Measurements from ENCODE around the gene FAM241B.
A peak's percentile ranks its signal among the peaks of the same experiment; 100 is the strongest.

The FAM241B gene

DNA sequence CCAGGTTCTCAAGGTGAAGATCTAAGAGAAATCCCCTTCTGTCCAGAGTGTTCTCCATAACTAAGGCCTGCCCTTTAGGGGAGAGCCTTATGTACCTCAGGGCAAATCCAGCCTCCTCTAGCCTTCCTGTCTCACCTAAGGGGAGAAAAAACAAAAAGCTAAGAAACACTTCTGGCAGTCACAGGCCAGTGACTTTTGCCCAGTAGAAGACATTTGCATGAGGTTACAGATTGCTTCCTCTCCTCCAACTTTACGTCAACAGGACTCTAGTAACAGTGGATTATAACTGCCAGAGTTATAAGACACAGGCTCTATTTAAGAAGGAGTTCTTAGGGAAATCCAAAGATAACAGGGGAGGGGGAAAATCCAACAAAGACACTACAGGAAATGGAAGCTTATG, 15.9 kb upstream of the FAM241B start:
- no peak overlapping the region for H3K27ac ChIP-seq (ENCODE audit: low read length, poor library complexity, severe bottlenecking)
- H3K36me3 ChIP-seq (ENCODE audit: control insufficient read depth in 1 of 2, insufficient read depth in 2 of 2, low read depth in 1 of 2, low read length in 2 of 2), result no peaks in the 10 kb centered on the region
- no CpG with 5 or more reads among the region's 1 CpG for WGBS
- H3K9ac ChIP-seq (ENCODE audit: low read length), result no peak overlapping the region
- H4K91ac ChIP-seq (ENCODE audit: low read length), result no peak overlapping the region
- no peaks in the 10 kb centered on the region for H3K4me1 ChIP-seq (ENCODE audit: control insufficient read depth, insufficient read depth, low read depth, low read length)
- H3K79me1 ChIP-seq (replicated peaks; ENCODE audit: low read length, poor library complexity, severe bottlenecking), result no peaks in the 10 kb centered on the region
- H3K9me3 ChIP-seq (ENCODE audit: control insufficient read depth, low read length), result peaks cover 32% of the 10 kb centered on the region
- no peak overlapping the region for H2BK5ac ChIP-seq (ENCODE audit: low read depth, low read length, poor library complexity, severe bottlenecking)
- H3K23ac ChIP-seq (ENCODE audit: low read length in 2 of 2), result no peak overlapping the region
- H2BK120ac ChIP-seq (ENCODE audit: low read depth, low read length), result no peak overlapping the region
- H3K4ac ChIP-seq (ENCODE audit: low read depth in 1 of 2, low read length in 2 of 2), result no peak overlapping the region
- no peak overlapping the region for H3K4me3 ChIP-seq (ENCODE audit: insufficient read depth in 1 of 2, low read depth in 1 of 2, low read length in 2 of 2)
- no peak overlapping the region for H4K8ac ChIP-seq (ENCODE audit: low read length)
- DNase-seq, result no peak
- no peak overlapping the region for H3K18ac ChIP-seq (ENCODE audit: low read depth in 1 of 2, low read length in 2 of 2)
- H2AFZ ChIP-seq (ENCODE audit: low read depth, low read length), result no peak overlapping the region
- no peak overlapping the region for H2BK15ac ChIP-seq (ENCODE audit: low read depth, poor library complexity, severe bottlenecking)
- no peak overlapping the region for H3K14ac ChIP-seq (ENCODE audit: low read length in 2 of 2)
- no peak overlapping the region for H3K4me2 ChIP-seq (ENCODE audit: low read length, poor library complexity, severe bottlenecking)
- H2BK12ac ChIP-seq (ENCODE audit: low read length in 2 of 2), result no peak overlapping the region
- H2AK5ac ChIP-seq (ENCODE audit: low read length, severe bottlenecking), result no peak overlapping the region
- H3K27me3 ChIP-seq (ENCODE audit: control insufficient read depth in 1 of 2, insufficient read depth in 1 of 2, low read length in 2 of 2), result peaks cover 40 to 42% of the 10 kb centered on the region in 2 experiments

DNA sequence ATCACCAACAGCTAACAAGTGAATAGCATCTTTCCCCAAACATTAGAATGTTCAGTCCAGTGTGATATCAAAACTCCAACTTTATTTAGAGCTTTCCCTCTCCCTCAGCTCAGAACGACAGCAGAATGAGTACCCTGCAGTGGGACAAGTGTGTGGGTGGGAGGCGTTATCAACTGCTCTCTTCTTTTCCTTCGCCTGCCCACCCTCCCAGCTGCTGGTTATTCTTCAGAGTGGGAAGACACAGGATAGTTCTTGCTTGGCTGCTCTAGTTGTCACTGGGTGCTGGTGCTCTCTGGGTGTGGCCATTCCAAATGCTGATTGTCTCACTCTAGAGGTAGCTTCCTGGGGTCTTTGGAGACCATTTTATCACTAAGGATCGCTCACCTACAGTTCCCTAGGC, 13.7 kb upstream of the FAM241B start:
- Histone ChIP-seq H3K23ac (ENCODE audit: low read length in 2 of 2) (no peak overlapping the region), H2BK12ac (ENCODE audit: low read length in 2 of 2) (no peak overlapping the region), H3K79me1 (replicated peaks; ENCODE audit: low read length, poor library complexity, severe bottlenecking) (no peaks in the 10 kb centered on the region), H3K4me1 (ENCODE audit: control insufficient read depth, insufficient read depth, low read depth, low read length) (no peaks in the 10 kb centered on the region), H3K4me3 (ENCODE audit: insufficient read depth in 1 of 2, low read depth in 1 of 2, low read length in 2 of 2) (no peak overlapping the region), H2BK120ac (ENCODE audit: low read depth, low read length) (no peak overlapping the region), H4K91ac (ENCODE audit: low read length) (no peak overlapping the region), H2AK5ac (ENCODE audit: low read length, severe bottlenecking) (no peak overlapping the region), H3K4me2 (ENCODE audit: low read length, poor library complexity, severe bottlenecking) (no peak overlapping the region), H3K14ac (ENCODE audit: low read length in 2 of 2) (no peak overlapping the region), H3K36me3 (ENCODE audit: control insufficient read depth in 1 of 2, insufficient read depth in 2 of 2, low read depth in 1 of 2, low read length in 2 of 2) (no peaks in the 10 kb centered on the region), H2AFZ (ENCODE audit: low read depth, low read length) (no peak overlapping the region), H2BK5ac (ENCODE audit: low read depth, low read length, poor library complexity, severe bottlenecking) (no peak overlapping the region), H3K4ac (ENCODE audit: low read depth in 1 of 2, low read length in 2 of 2) (no peak overlapping the region), H3K9ac (ENCODE audit: low read length) (no peak overlapping the region), H3K27me3 (ENCODE audit: control insufficient read depth in 1 of 2, insufficient read depth in 1 of 2, low read length in 2 of 2) (peaks cover 61 to 64% of the 10 kb centered on the region in 2 experiments), H3K27ac (ENCODE audit: low read length, poor library complexity, severe bottlenecking) (no peak overlapping the region), H4K8ac (ENCODE audit: low read length) (no peak overlapping the region), H3K9me3 (ENCODE audit: control insufficient read depth, low read length) (peaks cover 10% of the 10 kb centered on the region), H2BK15ac (ENCODE audit: low read depth, poor library complexity, severe bottlenecking) (no peak overlapping the region), H3K18ac (ENCODE audit: low read depth in 1 of 2, low read length in 2 of 2) (no peak overlapping the region)
- WGBS, result 87% methylated on average over 2 of the region's 4 CpGs
- DNase-seq, result no peak

DNA sequence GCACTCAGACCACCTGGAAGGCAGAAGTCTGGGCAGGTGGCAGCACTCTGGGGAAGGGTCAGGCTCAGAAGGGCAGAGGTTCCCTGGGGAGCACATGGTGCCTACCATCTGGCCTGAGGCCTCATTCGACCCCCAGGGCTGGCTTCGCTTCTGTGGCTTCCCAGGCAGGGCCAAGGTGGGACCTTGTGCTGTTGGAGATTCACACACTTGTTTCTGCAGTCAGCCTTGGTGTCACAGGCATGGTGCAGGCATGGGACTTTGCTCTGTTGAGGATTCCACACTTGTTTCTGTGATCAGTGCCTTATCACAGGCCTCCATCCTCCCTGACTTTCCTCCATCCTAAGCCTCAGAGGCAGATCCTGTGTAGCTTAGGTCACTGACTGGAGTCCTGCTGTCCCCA, 11.3 kb upstream of the FAM241B start:
- H2AK5ac ChIP-seq (ENCODE audit: low read length, severe bottlenecking), result no peak overlapping the region
- DNase-seq, result no peak
- H4K91ac ChIP-seq (ENCODE audit: low read length), result no peak overlapping the region
- H3K27ac ChIP-seq (ENCODE audit: low read length, poor library complexity, severe bottlenecking), result no peak overlapping the region
- H3K79me1 ChIP-seq (replicated peaks; ENCODE audit: low read length, poor library complexity, severe bottlenecking), result no peaks in the 10 kb centered on the region
- H2AFZ ChIP-seq (ENCODE audit: low read depth, low read length), result no peak overlapping the region
- no peak overlapping the region for H2BK12ac ChIP-seq (ENCODE audit: low read length in 2 of 2)
- H2BK5ac ChIP-seq (ENCODE audit: low read depth, low read length, poor library complexity, severe bottlenecking), result no peak overlapping the region
- H3K4me2 ChIP-seq (ENCODE audit: low read length, poor library complexity, severe bottlenecking), result no peak overlapping the region
- H3K9me3 ChIP-seq (ENCODE audit: control insufficient read depth, low read length), result peaks cover 23% of the 10 kb centered on the region
- H3K9ac ChIP-seq (ENCODE audit: low read length), result no peak overlapping the region
- H3K4ac ChIP-seq (ENCODE audit: low read depth in 1 of 2, low read length in 2 of 2), result no peak overlapping the region
- H3K23ac ChIP-seq (ENCODE audit: low read length in 2 of 2), result no peak overlapping the region
- H4K8ac ChIP-seq (ENCODE audit: low read length), result no peak overlapping the region
- no peak overlapping the region for H2BK15ac ChIP-seq (ENCODE audit: low read depth, poor library complexity, severe bottlenecking)
- no peak overlapping the region for H3K18ac ChIP-seq (ENCODE audit: low read depth in 1 of 2, low read length in 2 of 2)
- no peak overlapping the region for H3K4me3 ChIP-seq (ENCODE audit: insufficient read depth in 1 of 2, low read depth in 1 of 2, low read length in 2 of 2)
- 60% methylated on average over 2 of the region's 2 CpGs for WGBS
- no peaks in the 10 kb centered on the region for H3K36me3 ChIP-seq (ENCODE audit: control insufficient read depth in 1 of 2, insufficient read depth in 2 of 2, low read depth in 1 of 2, low read length in 2 of 2)
- H3K27me3 ChIP-seq (ENCODE audit: control insufficient read depth in 1 of 2, insufficient read depth in 1 of 2, low read length in 2 of 2), result peaks cover 61 to 62% of the 10 kb centered on the region in 2 experiments
- no peak overlapping the region for H2BK120ac ChIP-seq (ENCODE audit: low read depth, low read length)
- no peaks in the 10 kb centered on the region for H3K4me1 ChIP-seq (ENCODE audit: control insufficient read depth, insufficient read depth, low read depth, low read length)
- H3K14ac ChIP-seq (ENCODE audit: low read length in 2 of 2), result peak overlapping the region in 1 of 2 experiments; percentile 62

DNA sequence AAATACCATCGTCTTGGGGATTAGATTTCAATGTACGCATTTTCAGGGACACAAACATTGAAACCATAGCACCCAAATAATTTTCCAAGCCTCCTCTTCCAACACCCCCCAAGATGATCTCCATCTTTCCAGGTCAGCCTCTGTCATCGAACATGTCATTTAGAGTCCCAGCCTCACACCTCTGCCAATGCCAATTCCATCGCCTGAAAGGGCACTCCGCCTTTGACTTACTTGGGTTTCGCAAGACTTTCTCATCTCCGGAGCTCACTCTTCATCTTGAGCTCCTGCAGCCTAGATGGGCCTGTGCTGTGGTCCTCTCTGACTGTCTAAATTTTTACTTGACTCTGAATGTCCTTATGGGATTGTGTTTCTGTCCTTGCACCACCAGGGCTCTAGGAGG, 10.4 kb upstream of the FAM241B start:
- H3K27me3 ChIP-seq (ENCODE audit: control insufficient read depth in 1 of 2, insufficient read depth in 1 of 2, low read length in 2 of 2), result peaks cover 53 to 57% of the 10 kb centered on the region in 2 experiments
- H2BK15ac ChIP-seq (ENCODE audit: low read depth, poor library complexity, severe bottlenecking), result no peak overlapping the region
- no peaks in the 10 kb centered on the region for H3K79me1 ChIP-seq (replicated peaks; ENCODE audit: low read length, poor library complexity, severe bottlenecking)
- no peak overlapping the region for H2AFZ ChIP-seq (ENCODE audit: low read depth, low read length)
- H3K9ac ChIP-seq (ENCODE audit: low read length), result no peak overlapping the region
- no peak for DNase-seq
- H2BK12ac ChIP-seq (ENCODE audit: low read length in 2 of 2), result no peak overlapping the region
- no peak overlapping the region for H4K8ac ChIP-seq (ENCODE audit: low read length)
- H3K23ac ChIP-seq (ENCODE audit: low read length in 2 of 2), result no peak overlapping the region
- 81% methylated on average over 7 of the region's 7 CpGs for WGBS
- no peak overlapping the region for H3K4me3 ChIP-seq (ENCODE audit: insufficient read depth in 1 of 2, low read depth in 1 of 2, low read length in 2 of 2)
- H3K27ac ChIP-seq (ENCODE audit: low read length, poor library complexity, severe bottlenecking), result no peak overlapping the region
- no peak overlapping the region for H2BK5ac ChIP-seq (ENCODE audit: low read depth, low read length, poor library complexity, severe bottlenecking)
- H4K91ac ChIP-seq (ENCODE audit: low read length), result no peak overlapping the region
- H3K18ac ChIP-seq (ENCODE audit: low read depth in 1 of 2, low read length in 2 of 2), result no peak overlapping the region
- no peak overlapping the region for H2BK120ac ChIP-seq (ENCODE audit: low read depth, low read length)
- H2AK5ac ChIP-seq (ENCODE audit: low read length, severe bottlenecking), result no peak overlapping the region
- no peaks in the 10 kb centered on the region for H3K36me3 ChIP-seq (ENCODE audit: control insufficient read depth in 1 of 2, insufficient read depth in 2 of 2, low read depth in 1 of 2, low read length in 2 of 2)
- H3K4me2 ChIP-seq (ENCODE audit: low read length, poor library complexity, severe bottlenecking), result no peak overlapping the region
- H3K9me3 ChIP-seq (ENCODE audit: control insufficient read depth, low read length), result peaks cover 25% of the 10 kb centered on the region
- H3K14ac ChIP-seq (ENCODE audit: low read length in 2 of 2), result no peak overlapping the region
- no peak overlapping the region for H3K4ac ChIP-seq (ENCODE audit: low read depth in 1 of 2, low read length in 2 of 2)
- no peaks in the 10 kb centered on the region for H3K4me1 ChIP-seq (ENCODE audit: control insufficient read depth, insufficient read depth, low read depth, low read length)
